Esophagus mucosa (tissue), 1 donor: Measurements from ENCODE around the gene FAM98A. TPM values are rescaled to one million over a fixed set of nuclear protein-coding genes. Genes with fewer than 3 reads are reported as not detected.

Source experiments
- ATAC-seq: fragments of 200-7000 bp; cut with Tn5 transposase; one replicate; pipeline ENCODE4 v1.9.1; 2020
- total RNA-seq: library from RNA; stranded (reverse); gene quantifications from one replicate; pipeline ENCODE4 v1.2.4, GENCODE V29; 2023
- donor health status: DM: yes; HTN: yes; CAD: no.

The FAM98A gene
- total RNA-seq, 1 donor from 2014 or later = 41.4 TPM

- no peak for ATAC-seq
Observed at GRCh38 chr2:33595385-33595784, 3.7 kb downstream of the FAM98A start.

DNA sequence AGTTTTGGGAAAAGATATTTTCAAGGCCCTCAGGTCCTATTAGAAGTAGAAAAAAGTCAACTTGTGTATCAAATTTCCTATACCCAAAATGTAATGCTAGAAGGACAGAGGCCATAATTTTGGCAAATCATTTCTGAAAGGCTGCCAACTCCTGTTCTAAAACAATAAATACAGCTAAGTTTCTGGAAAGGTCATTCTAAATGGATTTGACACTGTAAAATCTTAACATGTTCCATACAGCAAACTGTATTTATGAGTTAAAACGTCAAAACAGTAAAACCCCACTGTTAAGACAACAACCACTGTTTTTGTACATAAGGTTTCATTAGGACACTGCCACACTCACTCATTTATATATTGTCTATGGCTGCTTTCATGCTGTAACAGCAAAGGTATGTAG is 9.7 kb downstream of the FAM98A start:
- no peak for ATAC-seq

- ATAC-seq = no peak
Observed at GRCh38 chr2:33588232-33588631, 10.9 kb downstream of the FAM98A start.

- no peak for ATAC-seq
Observed at GRCh38 chr2:33586766-33587165, 12.3 kb downstream of the FAM98A start.

DNA sequence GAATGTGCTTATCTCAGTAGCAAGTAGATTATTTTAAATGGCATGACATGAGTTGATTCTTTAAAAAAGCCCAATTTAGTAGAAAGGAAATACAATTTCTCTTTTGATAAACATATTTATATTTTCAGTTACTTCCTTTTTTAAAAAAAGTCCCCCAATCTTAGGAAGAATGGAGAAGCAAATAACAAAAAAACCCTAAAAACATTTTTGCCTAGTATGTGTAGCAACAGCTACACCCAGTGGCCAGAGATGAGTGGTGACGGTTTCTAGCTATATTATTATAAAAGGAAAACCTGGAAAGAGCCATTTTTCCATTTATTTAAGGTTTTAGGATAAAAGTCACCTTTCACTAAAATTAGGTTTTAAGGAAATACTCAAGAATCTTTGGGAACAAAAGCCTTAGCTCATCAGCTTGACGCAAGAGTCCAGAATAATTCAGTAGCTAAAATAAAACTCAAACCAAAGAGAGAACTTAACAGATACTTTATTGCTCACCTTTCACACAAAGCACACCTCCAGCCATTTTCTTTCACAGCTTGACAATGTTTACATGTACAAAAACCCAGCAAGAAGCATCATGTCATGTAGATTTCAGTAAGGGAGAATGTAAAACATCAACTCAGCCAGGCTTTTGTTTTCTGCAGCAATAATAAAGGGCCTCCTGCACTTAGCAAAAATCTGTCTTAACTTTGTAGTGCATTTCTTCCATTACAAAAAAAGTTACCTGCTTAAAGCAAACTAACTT is 15.7 kb downstream of the FAM98A start:
- no peak for ATAC-seq

- no peak for ATAC-seq
Observed at GRCh38 chr2:33581872-33582271, 17.2 kb downstream of the FAM98A start.

DNA sequence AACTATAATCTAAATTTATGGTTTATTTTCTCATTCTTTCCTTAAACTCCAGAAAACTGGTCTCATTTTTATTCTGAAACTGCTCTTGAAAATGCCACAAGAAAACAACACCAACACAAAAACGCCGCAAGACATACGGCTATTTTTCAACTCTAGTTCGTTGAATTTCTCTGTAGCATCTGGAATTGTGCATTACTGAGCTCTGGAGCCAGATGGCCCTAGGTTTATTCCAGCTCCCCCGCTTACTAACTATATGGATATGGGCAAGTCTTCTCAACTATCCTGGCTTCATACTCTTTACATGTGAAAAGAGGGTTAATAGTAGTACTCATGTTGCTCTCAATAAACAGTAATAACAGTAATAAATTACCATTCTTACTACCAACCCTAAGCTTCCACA is 19.9 kb downstream of the FAM98A start:
- no peak for ATAC-seq

DNA sequence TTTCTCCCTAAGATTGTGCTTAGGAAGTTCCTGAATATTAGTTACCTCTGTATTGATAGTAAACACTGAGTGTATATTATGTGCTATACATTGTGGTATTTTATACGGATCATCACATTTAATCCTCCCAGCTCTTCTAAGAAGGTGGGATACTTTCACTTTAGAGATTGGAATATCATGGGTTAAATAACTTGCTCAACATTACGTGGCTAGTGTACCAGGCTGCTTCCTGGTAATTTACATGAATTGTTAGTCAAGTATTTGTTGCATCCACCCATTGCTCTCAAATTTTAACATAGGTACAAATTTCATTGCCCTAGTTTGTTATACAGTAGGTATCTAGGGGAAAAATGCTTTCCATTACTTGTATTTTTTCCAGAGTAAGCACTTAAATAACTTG is 21.4 kb downstream of the FAM98A start:
- no peak for ATAC-seq

DNA sequence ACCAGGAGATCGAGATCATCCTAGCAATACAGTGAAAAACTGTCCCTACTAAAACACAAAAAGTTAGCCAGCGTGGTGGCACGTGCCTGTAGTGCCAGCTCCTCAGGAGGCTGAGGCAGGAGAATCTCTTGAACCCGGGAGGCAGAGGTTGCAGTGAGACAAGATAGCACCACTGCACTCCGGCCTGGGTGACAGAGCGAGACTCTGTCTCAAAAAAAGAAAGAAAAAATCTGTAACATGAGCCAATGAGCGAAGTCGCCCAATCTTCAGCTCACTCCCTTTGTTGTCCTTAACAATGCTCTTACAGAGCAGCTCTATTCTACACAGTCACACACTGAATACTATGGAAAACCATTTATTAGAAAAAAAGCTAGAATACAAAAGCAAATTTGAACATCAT is 22.0 kb downstream of the FAM98A start:
- no peak for ATAC-seq

GRCh38 chr2:33573657-33574056 is 25.4 kb downstream of the FAM98A start:
- ATAC-seq = no peak

DNA sequence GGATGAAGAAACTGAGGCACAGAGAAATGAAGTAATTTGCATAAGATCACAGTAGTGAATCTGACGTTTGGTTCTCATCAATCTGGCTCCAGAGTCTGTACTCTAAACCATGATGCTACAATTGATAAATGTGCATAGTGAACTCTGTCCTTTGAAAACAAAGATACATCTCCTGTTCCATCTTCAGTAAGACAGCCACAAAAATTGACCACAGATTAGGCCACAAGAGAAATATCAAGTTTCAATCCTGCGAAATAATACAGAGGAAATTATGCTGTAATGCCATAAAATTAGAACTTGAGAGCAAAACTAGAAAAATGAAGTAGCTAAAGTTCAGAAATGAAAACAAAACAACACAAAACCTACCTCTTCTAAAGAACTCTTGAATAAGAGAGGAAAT is 28.4 kb downstream of the FAM98A start:
- ATAC-seq = no peak

GRCh38 chr2:33561872-33562271 is 37.2 kb downstream of the FAM98A start:
- ATAC-seq = no peak

DNA sequence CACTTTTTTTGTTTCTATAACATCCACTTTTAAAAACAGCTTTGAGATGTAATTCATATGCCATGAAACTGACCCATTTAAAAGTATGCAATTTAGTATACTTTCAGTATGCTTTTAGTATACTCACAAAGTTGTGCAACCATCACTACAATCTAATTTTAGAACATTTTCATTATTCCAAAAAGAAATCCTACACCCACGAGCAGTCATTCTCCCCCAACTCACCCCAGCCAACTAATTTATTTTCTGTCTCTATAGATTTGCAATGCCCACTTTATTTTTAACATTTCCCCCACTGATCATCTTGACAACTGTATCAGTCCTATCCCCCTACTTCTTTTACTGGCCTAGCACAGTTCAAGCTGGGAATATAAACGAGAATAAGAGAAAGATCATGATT is 39.1 kb downstream of the FAM98A start:
- no peak for ATAC-seq

DNA sequence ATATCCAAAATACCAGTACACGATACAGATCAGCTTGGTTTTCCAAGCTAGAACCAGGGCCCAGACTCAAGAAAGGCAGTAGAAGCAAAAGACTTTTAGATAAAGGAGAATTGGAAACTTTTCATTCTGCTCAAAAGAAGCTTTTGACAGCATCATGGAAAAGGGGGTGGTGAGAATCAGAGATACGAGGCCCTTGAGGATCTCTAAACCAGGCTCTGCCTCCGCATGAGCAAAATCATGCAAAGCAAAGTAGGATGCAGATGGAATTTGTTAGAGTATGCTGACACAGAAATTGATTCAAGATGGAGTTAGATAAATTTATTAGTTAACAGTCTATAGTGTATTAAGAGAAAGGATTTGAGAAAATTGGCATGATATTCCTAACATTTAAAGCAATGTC is 39.8 kb downstream of the FAM98A start:
- ATAC-seq = no peak

- ATAC-seq = no peak
Observed at GRCh38 chr2:33555681-33556080, 43.4 kb downstream of the FAM98A start.

DNA sequence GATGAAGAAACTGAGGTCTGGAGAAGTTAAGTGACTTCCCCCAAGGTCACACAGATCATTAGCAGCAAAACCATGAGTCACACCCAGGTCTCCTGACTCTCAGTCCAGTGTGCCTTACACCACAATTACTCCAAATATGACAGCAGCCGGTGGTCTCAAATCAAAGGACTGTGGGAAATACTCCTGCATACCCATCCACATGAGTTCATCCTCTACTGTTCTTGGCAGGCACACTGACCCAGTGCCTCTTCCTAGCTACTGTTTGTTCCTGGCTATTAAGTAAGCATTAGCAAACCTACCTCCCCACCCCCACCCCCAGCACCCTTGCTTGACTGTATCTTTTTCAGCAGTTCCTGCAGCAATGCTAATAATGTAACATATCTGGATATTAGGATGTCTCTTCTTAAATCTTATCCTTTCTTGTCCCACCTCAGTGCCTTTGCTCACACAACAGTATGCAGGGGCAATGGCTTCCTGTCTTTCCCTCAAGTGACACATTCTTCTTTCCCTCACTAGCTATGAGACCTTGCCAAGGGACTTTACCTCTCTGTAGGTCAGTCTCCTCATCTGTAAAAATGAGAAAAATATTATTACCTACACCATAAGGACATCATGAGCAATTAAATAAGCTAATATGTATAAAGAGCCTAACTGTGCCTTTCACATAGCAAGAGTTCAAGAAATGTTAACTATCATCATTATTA is 46.2 kb downstream of the FAM98A start:
- no peak for ATAC-seq

DNA sequence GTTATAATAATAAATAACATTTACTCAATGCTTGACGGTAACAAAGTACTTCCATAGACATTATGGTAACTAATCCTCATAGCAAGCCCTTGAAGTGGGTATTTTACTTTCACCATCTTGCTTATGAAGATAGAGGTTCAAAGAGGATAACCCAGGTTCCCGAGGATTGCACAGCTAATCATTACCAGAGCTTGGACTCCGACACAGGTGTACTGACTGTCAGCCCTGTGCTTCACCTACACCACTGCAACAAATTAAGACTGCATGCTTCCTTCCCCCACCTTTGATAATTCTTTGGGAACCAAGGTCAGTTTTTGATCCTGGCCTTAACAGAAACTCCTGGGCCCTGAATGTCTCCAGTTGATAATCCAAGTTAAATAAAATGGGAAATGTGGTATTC is 48.9 kb downstream of the FAM98A start:
- ATAC-seq = no peak

- ATAC-seq = no peak
Observed at GRCh38 chr2:33541243-33541642, 57.9 kb downstream of the FAM98A start.

- ATAC-seq = no peak
Observed at GRCh38 chr2:33535421-33535820, 63.7 kb downstream of the FAM98A start.

Other genes starting within 250 kb of the FAM98A start
- gene RASGRP3, start 122.7 kb downstream of the FAM98A start, total RNA-seq = 4.3 TPM